Measurements from ENCODE around the gene ACTR1B.
"Not testable (repeated sequence)": the region's sequence is repeated elsewhere in the genome, so short reads cannot be mapped to it uniquely, and the experiment has no call there.

The ACTR1B gene

GRCh38 chr2:97617911-97618310 is 45.9 kb downstream of the ACTR1B start:
- Mint-ChIP-seq H3K9me3 (no peaks in the 10 kb centered on the region), H3K4me1 (peaks cover 2% of the 10 kb centered on the region), H3K36me3 (ENCODE audit: low read depth) (no peaks in the 10 kb centered on the region), H3K27me3 (ENCODE audit: low read depth) (no peaks in the 10 kb centered on the region), H3K4me3 (no peak overlapping the region), H3K27ac (peak overlapping the region in 1 of 3 experiments; percentile 44)
- no peak for TF ChIP-seq CTCF (IDR thresholded peaks at IDR 0.05; ENCODE audit: unreplicated experiment in 3 of 3)

- H3K27ac Mint-ChIP-seq; H3K4me1 Mint-ChIP-seq; H3K9me3 Mint-ChIP-seq; H3K36me3 Mint-ChIP-seq (ENCODE audit: low read depth); H3K4me3 Mint-ChIP-seq; H3K27me3 Mint-ChIP-seq (ENCODE audit: low read depth): not testable (repeated sequence)
Observed at GRCh38 chr2:97615746-97616145, 48.1 kb downstream of the ACTR1B start.

GRCh38 chr2:97611895-97612294 is 51.9 kb downstream of the ACTR1B start:
- not testable (repeated sequence) for H3K27ac Mint-ChIP-seq; H3K4me3 Mint-ChIP-seq; H3K9me3 Mint-ChIP-seq; H3K36me3 Mint-ChIP-seq (ENCODE audit: low read depth); H3K4me1 Mint-ChIP-seq; H3K27me3 Mint-ChIP-seq (ENCODE audit: low read depth)

GRCh38 chr2:97608745-97609144 is 55.1 kb downstream of the ACTR1B start:
- not testable (repeated sequence) for H3K4me3 Mint-ChIP-seq

More at GRCh38 chr2:97608745-97609144, 55.1 kb downstream of the ACTR1B start:
- H3K9me3 Mint-ChIP-seq; H3K27ac Mint-ChIP-seq; H3K4me1 Mint-ChIP-seq; H3K27me3 Mint-ChIP-seq (ENCODE audit: low read depth); H3K36me3 Mint-ChIP-seq (ENCODE audit: low read depth): not testable (repeated sequence)
